HCT116 (cell line): ENCODE data around the gene QRICH1. TPM values are rescaled to one million over a fixed set of nuclear protein-coding genes. Genes with fewer than 3 reads are reported as not detected.

ENCODE experiments used
- ATAC-seq: fragments of 200-7000 bp; cut with Tn5 transposase; 2 replicates; pipeline ENCODE4 v1.9.1; 2020; ENCODE audit warnings: mild to moderate bottlenecking, moderate library complexity
- BruUV-seq: library from RNA; stranded (reverse); fragments of 400-500 nt; replicated peaks from 2 replicates; lab custom pipeline; 2021; lab: Mats Ljungman, UMichigan
- CTCF ChIA-PET: fragments of 300-600 bp; sonication (Branson Sonifier 250); formaldehyde crosslinking; loops from one replicate; lab custom pipeline; 2021; ENCODE audit warnings: antibody characterized with exemption; lab: Charles Lee
- POLR2A ChIA-PET: fragments of 300-600, 350-600 bp; sonication (Branson Sonifier 250); formaldehyde crosslinking; loops from one replicate; lab custom pipeline; 2021; ENCODE audit warnings: antibody characterized with exemption; lab: Charles Lee
- RAD21 ChIA-PET, 2 experiments: fragments of 300-600 bp; sonication (Branson Sonifier 250); formaldehyde crosslinking; loops; one replicate each; lab custom pipeline; 2023; ENCODE audit warnings: low total read pairs in 2 of 2; ENCODE audit not compliant: uncharacterized antibody in 2 of 2, unreplicated experiment in 2 of 2, low non-redundant PET in 1 of 2; lab: Charles Lee
- DNase-seq: peaks from one replicate; pipeline ENCODE4 v3.0.0-alpha.2; 2010; ENCODE audit warnings: low read depth, low spot score
- H2AFZ ChIP-seq: fragments of 200-600 bp; shearing (Covaris generic), sonication (generic); 2 replicates; pipeline ENCODE4 v1.6.1; 2017; ENCODE audit warnings: low read depth, mixed run types, mixed read lengths, antibody characterized with exemption, low read length; ENCODE audit not compliant: poor library complexity, severe bottlenecking
- H3K27ac ChIP-seq: 2 replicates; pipeline ENCODE4 v1.5.1; 2012; ENCODE audit warnings: low read depth, low read length
- H3K27me3 ChIP-seq: fragments of 200-600 bp; sonication (generic); 2 replicates; pipeline ENCODE4 v1.6.1; 2016; ENCODE audit warnings: mixed run types, low read length, mixed read lengths; ENCODE audit not compliant: insufficient read depth
- H3K36me3 ChIP-seq, 2 experiments: fragments of 200-500 bp in 1 of 2; fragments of 200-600 bp in 1 of 2; sonication (Bioruptor generic) in 1 of 2; sonication (generic) in 1 of 2; 2 replicates each; pipeline versions ENCODE4 v1.5.1 to v1.6.1; 2014 to 2016; ENCODE audit warnings: low read length in 2 of 2, inconsistent platforms in 1 of 2, mixed read lengths in 1 of 2, mixed run types in 1 of 2; ENCODE audit not compliant: insufficient read depth in 2 of 2, control insufficient read depth in 1 of 2
- H3K4me1 ChIP-seq, 2 experiments: fragments of 200-600 bp in 1 of 2; sonication (generic) in 1 of 2; 2 replicates each; pipeline versions ENCODE4 v1.5.1 to v1.6.1; 2012 to 2017; ENCODE audit warnings: low read length in 2 of 2, inconsistent platforms in 1 of 2, mild to moderate bottlenecking in 1 of 2, mixed read lengths in 1 of 2, mixed run types in 1 of 2, moderate library complexity in 1 of 2; ENCODE audit not compliant: insufficient read depth in 2 of 2, control insufficient read depth in 1 of 2
- H3K4me2 ChIP-seq: fragments of 200-600 bp; sonication (generic); 2 replicates; pipeline ENCODE4 v1.6.1; 2017; ENCODE audit warnings: mixed run types, low read length, mixed read lengths
- H3K4me3 ChIP-seq, 2 experiments: fragments of 200-600 bp in 1 of 2; sonication (generic) in 1 of 2; replicated peaks in 1 of 2; 2 replicates each; pipeline ENCODE4 v1.5.1; 2011 to 2016; ENCODE audit warnings: low read length in 2 of 2, control low read depth in 1 of 2, low read depth in 1 of 2, mild to moderate bottlenecking in 1 of 2, mixed read lengths in 1 of 2, mixed run types in 1 of 2
- H3K79me2 ChIP-seq: fragments of 200-600 bp; sonication (generic); 2 replicates; pipeline ENCODE4 v1.6.1; 2017; ENCODE audit warnings: mild to moderate bottlenecking, mixed run types, low read length, moderate library complexity, mixed read lengths; ENCODE audit not compliant: insufficient read depth
- H3K9ac ChIP-seq: fragments of 200-600 bp; sonication (generic); 2 replicates; pipeline ENCODE4 v1.6.1; 2016; ENCODE audit warnings: low read length, mixed read lengths
- H3K9me2 ChIP-seq: fragments of 200-600 bp; sonication (generic), shearing (Covaris generic); 2 replicates; pipeline ENCODE4 v1.6.1; 2017; ENCODE audit warnings: mixed run types, mild to moderate bottlenecking, moderate library complexity; ENCODE audit not compliant: insufficient read depth
- H3K9me3 ChIP-seq, 2 experiments: fragments of 200-500 bp in 1 of 2; fragments of 200-600 bp in 1 of 2; sonication (Bioruptor generic) in 1 of 2; sonication (generic) in 1 of 2; 2 replicates each; pipeline ENCODE4 v1.6.1; 2014 to 2017; ENCODE audit warnings: low read length in 2 of 2, mixed read lengths in 2 of 2, inconsistent platforms in 1 of 2, low read depth in 1 of 2, mild to moderate bottlenecking in 1 of 2, mixed run types in 1 of 2, moderate library complexity in 1 of 2; ENCODE audit not compliant: control insufficient read depth in 1 of 2, insufficient read depth in 1 of 2
- H4K20me1 ChIP-seq: fragments of 200-600 bp; sonication (generic), shearing (Covaris generic); 2 replicates; pipeline ENCODE4 v1.6.1; 2017; ENCODE audit warnings: mixed run types, mild to moderate bottlenecking, moderate library complexity; ENCODE audit not compliant: insufficient read depth
- CTCF ChIP-seq, 3 experiments: fragments of 200-600 bp in 1 of 3; sonication (generic) in 1 of 3; IDR thresholded peaks in 2 of 3; conservative IDR thresholded peaks in 1 of 3; 2 replicates each; pipeline ENCODE4 v1.5.1; 2012 to 2017; ENCODE audit warnings: low read depth in 2 of 3, low read length in 2 of 3, antibody characterized with exemption in 1 of 3, borderline replicate concordance in 1 of 3, control low read depth in 1 of 3, mild to moderate bottlenecking in 1 of 3, mixed read lengths in 1 of 3, mixed run types in 1 of 3, moderate library complexity in 1 of 3; ENCODE audit not compliant: insufficient read depth in 1 of 3
- SP1 ChIP-seq: IDR thresholded peaks from 2 replicates; pipeline ENCODE4 v1.6.1; 2012; ENCODE audit warnings: low read depth
- intact Hi-C: fragments of 100-400 bp; cut with micrococcal nuclease; formaldehyde crosslinking; loops from 2 replicates; pipeline ENCODE4 v1.10.0; 2022
- total RNA-seq: library from RNA; stranded (reverse); gene quantifications from one replicate; pipeline ENCODE4 v1.2.1, GENCODE V29; 2021; ENCODE audit not compliant: unreplicated experiment

Gene QRICH1
- total RNA-seq, 1 experiment from 2014 or later, result 105 TPM

- no peak overlapping the region for H3K27ac ChIP-seq
- no peak overlapping the region for H3K4me3 ChIP-seq
- ATAC-seq, result peak; percentile 52
- H3K9ac ChIP-seq, result no peak overlapping the region
- no peak overlapping the region for H2AFZ ChIP-seq
- H3K9me2 ChIP-seq, result no peaks in the 10 kb centered on the region
- CTCF ChIA-PET, result interaction anchor here (0.9 to 2.2 kb wide), 2 partner anchors 16 to 26 kb away, joined by 3 to 15 read pairs; partner anchors contain the start of gene IMPDH2
- H3K9me3 ChIP-seq, result no peaks in the 10 kb centered on the region
- peaks cover 5 to 27% of the 10 kb centered on the region in 2 experiments; a peak in 3 of 4 replicates for H3K4me1 ChIP-seq
- TF ChIP-seq CTCF (IDR thresholded peaks at IDR 0.05 in 2 of 3, conservative IDR thresholded peaks at IDR 0.05 in 1 of 3; ENCODE audit: borderline replicate concordance in 1 of 3, insufficient read depth in 1 of 3, low read depth in 2 of 3, low read length in 2 of 3), result peak in 2 of 3 experiments; percentile 72 to 80; a peak in 4 of 6 replicates
- no peak for TF ChIP-seq SP1
- BruUV-seq, result no TSS peak
- intact Hi-C loops, result no loop called here
- POLR2A ChIA-PET, result no interaction called here
- no peaks in the 10 kb centered on the region for H4K20me1 ChIP-seq
- H3K4me2 ChIP-seq, result no peak overlapping the region
- peaks cover 53% of the 10 kb centered on the region for H3K79me2 ChIP-seq
- peaks cover 19 to 39% of the 10 kb centered on the region in 2 experiments; a peak in 3 of 4 replicates for H3K36me3 ChIP-seq
- no peak for DNase-seq
- H3K27me3 ChIP-seq, result no peaks in the 10 kb centered on the region
- RAD21 ChIA-PET, result interaction anchor here in 1 of 2 experiments (0.6 kb wide), 1 partner anchor 26 kb away, joined by 3 read pairs; no protein-coding TSS in a partner anchor
Measured at GRCh38 chr3:49013738-49014660, 79.9 kb downstream of the QRICH1 start.
